ENCODE data around the gene TRIP13.

Gene TRIP13

DNA sequence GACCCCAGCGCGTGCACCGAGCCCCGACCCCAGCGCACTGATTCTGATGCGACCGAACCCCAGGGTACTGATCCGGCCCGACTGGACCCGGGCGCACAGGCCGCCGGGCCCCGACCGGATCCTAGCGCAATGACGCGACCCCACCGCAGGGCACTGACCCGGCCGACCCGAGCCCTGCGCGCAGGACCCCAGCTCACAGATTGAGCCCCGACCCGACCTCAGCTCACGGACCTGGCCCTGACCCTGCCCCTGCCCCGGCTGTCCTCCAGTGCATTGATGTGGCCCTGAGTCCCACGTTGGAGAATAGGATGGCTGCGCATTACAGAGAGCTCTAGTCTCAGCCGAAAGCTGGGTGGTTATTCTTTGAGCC, 438 bp downstream of the TRIP13 start:
- Histone ChIP-seq H3K27me3 (no peaks in the 10 kb centered on the region), H3K4me1 (peaks cover 20 to 34% (median 28%) of the 10 kb centered on the region in 10 experiments), H4K20me1 (peaks cover 0 to 40% (median 33%) of the 10 kb centered on the region in 11 experiments; a peak in 16 of 22 replicates), H3K4me3 (peak overlapping the region; percentile 76 to 95 (median 92)), H3K36me3 (peaks cover 34 to 69% (median 61%) of the 10 kb centered on the region in 11 experiments), H3K4me2 (peak overlapping the region; percentile 79 to 99 (median 96)), H3K9me3 (replicated peaks in 1 of 11) (no peaks in the 10 kb centered on the region), H3K9ac (peak overlapping the region; percentile 92 to 99 (median 96)), H3K27ac (peak overlapping the region in 9 of 11 experiments; percentile 92 to 98 (median 96); a peak in 18 of 22 replicates)
- no peak for TF ChIP-seq Cebpa-rat (IDR thresholded peaks at IDR 0.05)

DNA sequence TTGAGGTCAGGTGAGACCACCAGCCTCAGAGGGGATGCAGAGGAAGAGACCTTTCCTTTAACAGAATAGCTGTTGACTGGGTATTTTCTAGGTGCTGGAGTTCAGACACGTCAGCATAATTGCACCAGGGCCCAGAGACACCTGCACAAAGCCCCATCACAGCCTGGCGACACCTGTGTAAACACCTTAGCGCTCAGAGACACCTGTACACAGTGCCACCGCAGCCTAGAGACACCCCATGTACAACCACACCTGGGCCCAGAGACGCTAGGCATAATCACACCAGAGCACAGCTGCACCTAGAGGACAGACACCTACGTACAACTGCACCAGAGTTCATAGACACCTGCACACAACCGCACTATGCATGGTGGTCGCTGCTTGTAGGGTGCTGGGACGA, 1.0 kb downstream of the TRIP13 start:
- Histone ChIP-seq H3K4me3 (peak overlapping the region; percentile 76 to 95 (median 92); a peak in 18 of 20 replicates), H4K20me1 (peaks cover 0 to 34% (median 27%) of the 10 kb centered on the region in 11 experiments; a peak in 15 of 22 replicates), H3K9ac (peak overlapping the region; percentile 92 to 99 (median 96); a peak in 21 of 22 replicates), H3K9me3 (replicated peaks in 1 of 11) (no peaks in the 10 kb centered on the region), H3K36me3 (peaks cover 28 to 63% (median 56%) of the 10 kb centered on the region in 11 experiments), H3K4me2 (peak overlapping the region; percentile 79 to 99 (median 96)), H3K27me3 (no peaks in the 10 kb centered on the region), H3K27ac (peak overlapping the region in 8 of 11 experiments; percentile 95 to 98 (median 96); a peak in 12 of 22 replicates), H3K4me1 (peaks cover 20 to 34% (median 28%) of the 10 kb centered on the region in 10 experiments)
- TF ChIP-seq Cebpa-rat (IDR thresholded peaks at IDR 0.05), result no peak

DNA sequence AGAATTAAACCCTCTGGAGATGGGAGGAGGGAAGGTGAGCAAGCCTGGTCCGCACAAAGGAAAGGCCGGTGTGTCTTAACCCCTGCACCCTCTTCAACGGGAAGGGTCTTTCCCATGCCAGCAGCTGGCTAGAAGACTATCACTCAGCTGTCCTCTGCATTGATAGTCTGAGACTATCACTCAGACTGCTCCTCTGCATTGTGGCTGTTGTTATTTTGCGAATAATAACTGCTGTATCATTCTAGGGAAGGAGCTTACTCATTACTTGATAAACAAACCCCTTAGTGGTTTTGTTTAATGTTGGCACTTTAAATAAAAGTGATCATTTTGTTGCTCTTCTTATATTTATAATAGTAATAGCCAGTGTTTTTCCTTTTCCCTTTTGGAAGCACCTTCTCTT, 8.1 kb downstream of the TRIP13 start:
- H3K9me3 ChIP-seq (replicated peaks in 1 of 11), result no peaks in the 10 kb centered on the region
- H3K27ac ChIP-seq, result no peak overlapping the region
- no peak for TF ChIP-seq Cebpa-rat (IDR thresholded peaks at IDR 0.05)
- H3K9ac ChIP-seq, result peak overlapping the region in 1 of 11 experiments; percentile 16; a peak in 1 of 22 replicates
- no peaks in the 10 kb centered on the region for H3K27me3 ChIP-seq
- H3K4me3 ChIP-seq, result no peak overlapping the region
- H3K4me2 ChIP-seq, result no peak overlapping the region
- H3K36me3 ChIP-seq, result peaks cover 4 to 72% (median 64%) of the 10 kb centered on the region in 11 experiments; a peak in 21 of 22 replicates
- peaks cover 0 to 21% (median 4%) of the 10 kb centered on the region in 11 experiments; a peak in 8 of 22 replicates for H4K20me1 ChIP-seq
- H3K4me1 ChIP-seq, result peaks cover 0 to 9% (median 8%) of the 10 kb centered on the region in 10 experiments; a peak in 13 of 20 replicates

DNA sequence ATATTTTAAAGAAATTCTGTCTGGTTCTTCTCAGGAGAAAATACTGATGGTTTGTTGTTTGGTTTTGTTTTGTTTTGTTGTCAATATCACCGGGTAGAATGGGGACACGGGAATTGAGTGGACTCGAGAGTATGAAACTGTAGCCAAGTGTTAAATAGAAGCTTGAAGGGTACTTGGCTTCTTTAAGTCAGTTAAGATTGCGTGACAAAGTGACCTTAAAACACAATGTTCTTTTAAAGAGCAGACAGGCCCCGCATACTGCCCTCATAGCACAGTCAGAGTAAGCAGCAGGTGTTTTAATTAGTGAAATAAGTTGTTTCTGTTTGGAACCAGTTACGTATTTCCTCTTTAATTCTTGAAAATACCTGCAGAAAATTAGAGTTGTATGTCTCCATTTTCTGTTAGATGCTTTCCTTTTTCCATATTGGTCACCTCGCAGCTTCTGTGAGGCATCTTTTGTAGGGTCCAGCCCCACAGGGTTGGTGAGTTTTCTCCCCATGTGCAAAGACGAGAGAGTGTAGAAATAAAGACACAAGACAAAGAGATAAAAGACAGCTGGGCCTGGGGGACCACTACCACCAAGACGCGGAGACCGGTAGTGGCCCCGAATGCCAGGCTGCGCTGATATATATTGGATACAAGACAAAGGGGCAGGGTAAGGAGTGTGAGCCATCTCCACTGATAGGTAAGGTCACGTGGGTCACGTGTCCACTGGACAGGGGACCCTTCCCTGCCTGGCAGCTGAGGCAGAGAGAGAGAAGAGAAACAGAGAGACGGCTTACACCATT, 9.6 kb downstream of the TRIP13 start:
- TF ChIP-seq Cebpa-rat (IDR thresholded peaks at IDR 0.05), result no peak
- H3K4me3 ChIP-seq, result no peak overlapping the region
- peaks cover 0 to 21% (median 4%) of the 10 kb centered on the region in 11 experiments; a peak in 8 of 22 replicates for H4K20me1 ChIP-seq
- peaks cover 7 to 74% (median 65%) of the 10 kb centered on the region in 11 experiments; a peak in 21 of 22 replicates for H3K36me3 ChIP-seq
- no peaks in the 10 kb centered on the region for H3K9me3 ChIP-seq (replicated peaks in 1 of 11)
- no peaks in the 10 kb centered on the region for H3K27me3 ChIP-seq
- no peak overlapping the region for H3K27ac ChIP-seq
- H3K4me1 ChIP-seq, result peaks cover 0 to 11% (median 9%) of the 10 kb centered on the region in 10 experiments; a peak in 13 of 20 replicates
- no peak overlapping the region for H3K4me2 ChIP-seq
- no peak overlapping the region; a peak in 1 of 22 replicates for H3K9ac ChIP-seq

DNA sequence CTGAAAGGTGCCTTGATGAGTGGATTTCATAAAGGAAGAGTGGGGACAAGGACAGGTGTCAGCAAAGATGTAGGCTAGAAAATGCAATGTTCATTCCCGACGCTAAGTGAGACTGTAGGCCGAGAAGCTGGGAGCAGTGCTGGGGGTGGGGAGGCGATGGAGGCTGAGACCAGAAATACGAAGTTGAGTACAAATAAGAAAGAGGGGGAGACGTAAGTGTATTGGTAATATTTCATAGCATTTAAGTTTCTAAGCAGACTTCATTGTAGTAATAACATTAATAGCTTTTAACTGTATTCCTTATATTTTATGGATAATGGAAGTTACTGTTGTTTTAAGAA, 11.0 kb downstream of the TRIP13 start:
- TF ChIP-seq Cebpa-rat (IDR thresholded peaks at IDR 0.05), result no peak
- Histone ChIP-seq H3K4me3 (no peak overlapping the region), H3K9ac (peak overlapping the region in 1 of 11 experiments; percentile 14; a peak in 1 of 22 replicates), H3K4me2 (no peak overlapping the region), H3K9me3 (replicated peaks in 1 of 11) (no peaks in the 10 kb centered on the region), H3K4me1 (peaks cover 0 to 11% (median 9%) of the 10 kb centered on the region in 10 experiments; a peak in 13 of 20 replicates), H3K27ac (no peak overlapping the region), H3K27me3 (no peaks in the 10 kb centered on the region), H3K36me3 (peaks cover 18 to 88% (median 79%) of the 10 kb centered on the region in 11 experiments; a peak in 21 of 22 replicates), H4K20me1 (peaks cover 0 to 21% (median 4%) of the 10 kb centered on the region in 11 experiments; a peak in 8 of 22 replicates)

DNA sequence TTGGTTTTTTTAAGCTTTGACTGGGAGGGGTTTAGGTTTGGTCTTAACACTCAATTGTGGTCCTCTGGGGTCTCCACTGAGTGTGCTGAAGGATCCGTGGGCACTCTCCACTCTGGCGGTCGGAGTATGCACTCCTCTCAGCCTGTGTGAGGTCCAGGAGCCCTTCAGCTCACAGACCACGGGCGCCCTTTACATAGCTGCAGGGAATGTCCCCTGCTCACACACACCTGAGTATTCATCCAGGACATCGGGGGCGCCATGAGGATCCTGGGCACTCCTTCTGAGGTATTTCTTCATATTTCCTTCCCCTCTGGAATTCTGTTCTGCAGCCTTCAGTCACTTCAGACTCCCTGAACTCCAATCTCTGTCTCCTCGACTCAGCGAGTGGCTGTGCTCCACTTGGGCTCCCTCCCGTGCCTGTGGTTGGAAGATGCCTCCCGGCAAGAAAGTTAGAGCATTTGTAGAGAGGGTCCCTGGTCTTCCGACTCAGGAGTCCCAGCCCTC, 12.5 kb downstream of the TRIP13 start:
- no peak for TF ChIP-seq Cebpa-rat (IDR thresholded peaks at IDR 0.05)
- Histone ChIP-seq H3K27me3 (no peaks in the 10 kb centered on the region), H3K9me3 (replicated peaks in 1 of 11) (no peaks in the 10 kb centered on the region), H3K4me3 (no peak overlapping the region), H4K20me1 (peaks cover 0 to 18% (median 5%) of the 10 kb centered on the region in 11 experiments; a peak in 9 of 22 replicates), H3K9ac (peak overlapping the region in 4 of 11 experiments; percentile 4 to 18 (median 12); a peak in 3 of 22 replicates), H3K4me2 (peak overlapping the region in 9 of 11 experiments; percentile 3 to 39 (median 13); a peak in 10 of 22 replicates), H3K36me3 (peaks cover 18 to 97% (median 91%) of the 10 kb centered on the region in 11 experiments; a peak in 21 of 22 replicates), H3K4me1 (peaks cover 0 to 13% (median 10%) of the 10 kb centered on the region in 10 experiments; a peak in 14 of 20 replicates), H3K27ac (no peak overlapping the region)

DNA sequence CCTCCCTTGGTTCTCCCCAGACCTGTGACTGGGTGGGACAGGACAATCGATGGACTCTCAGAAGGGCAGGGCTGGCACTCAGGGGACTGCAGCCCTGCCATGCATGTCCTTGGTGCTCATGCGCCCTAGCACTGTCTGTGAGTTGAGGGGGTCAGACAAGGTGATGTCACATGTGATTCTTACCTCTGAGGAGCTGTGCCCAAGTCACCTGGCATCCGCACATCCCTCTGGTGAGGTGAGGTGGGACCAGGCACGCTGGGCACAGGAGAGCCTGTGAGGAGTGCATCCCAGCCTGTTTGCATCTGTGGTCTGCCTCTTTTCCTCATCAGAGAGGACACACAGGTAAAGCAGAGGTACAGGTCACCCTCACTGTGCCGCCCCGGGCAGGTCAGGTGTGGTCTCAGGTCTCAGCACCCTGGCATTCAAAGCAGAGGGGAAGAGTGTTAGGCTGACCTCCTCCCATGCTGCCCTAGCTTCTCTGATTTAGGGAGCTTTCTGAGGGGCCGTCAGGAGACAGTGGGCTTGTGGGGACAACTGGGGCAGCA, 14.8 kb downstream of the TRIP13 start:
- Histone ChIP-seq H3K9ac (no peak overlapping the region), H3K4me1 (peaks cover 0 to 22% (median 17%) of the 10 kb centered on the region in 10 experiments; a peak in 15 of 20 replicates), H3K4me2 (no peak overlapping the region), H3K27ac (no peak overlapping the region), H3K4me3 (no peak overlapping the region), H4K20me1 (peaks cover 0 to 22% (median 0%) of the 10 kb centered on the region in 11 experiments; a peak in 7 of 22 replicates), H3K27me3 (no peaks in the 10 kb centered on the region), H3K36me3 (peaks cover 18 to 94% (median 78%) of the 10 kb centered on the region in 11 experiments; a peak in 21 of 22 replicates), H3K9me3 (replicated peaks in 1 of 11) (no peaks in the 10 kb centered on the region)
- no peak for TF ChIP-seq Cebpa-rat (IDR thresholded peaks at IDR 0.05)

DNA sequence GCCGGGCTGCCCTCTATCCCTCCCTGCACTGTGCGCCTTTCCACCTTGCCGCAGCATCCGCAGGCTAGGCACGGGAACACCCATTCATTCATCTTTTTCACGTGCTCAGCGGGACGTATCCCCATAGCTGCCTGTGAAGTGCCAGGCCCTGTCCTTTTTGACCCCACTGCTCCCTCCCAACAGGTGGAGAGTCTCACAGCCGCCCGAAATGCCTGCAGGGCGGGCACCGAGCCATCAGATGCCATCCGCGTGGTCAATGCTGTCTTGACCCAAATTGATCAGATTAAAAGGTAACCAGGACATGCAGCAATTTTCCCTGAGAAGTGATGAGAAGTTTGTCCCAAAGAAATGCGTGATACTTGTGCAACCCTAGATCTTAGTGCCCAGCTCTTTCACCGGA, 15.5 kb downstream of the TRIP13 start:
- H3K27ac ChIP-seq, result no peak overlapping the region
- no peaks in the 10 kb centered on the region for H3K9me3 ChIP-seq (replicated peaks in 1 of 11)
- peaks cover 0 to 29% (median 4%) of the 10 kb centered on the region in 11 experiments; a peak in 8 of 22 replicates for H4K20me1 ChIP-seq
- H3K4me3 ChIP-seq, result no peak overlapping the region
- TF ChIP-seq Cebpa-rat (IDR thresholded peaks at IDR 0.05), result no peak
- no peak overlapping the region for H3K9ac ChIP-seq
- peaks cover 18 to 97% (median 83%) of the 10 kb centered on the region in 11 experiments; a peak in 21 of 22 replicates for H3K36me3 ChIP-seq
- peaks cover 0 to 22% (median 17%) of the 10 kb centered on the region in 10 experiments; a peak in 15 of 20 replicates for H3K4me1 ChIP-seq
- H3K27me3 ChIP-seq, result no peaks in the 10 kb centered on the region
- H3K4me2 ChIP-seq, result no peak overlapping the region

Measured in BLaER1 treated with 17β-estradiol and CSF1 and Interleukin-3, amounts not matched to agents 10 nM and 100 nM (cell line).